K562 (cell line): ENCODE measurements around the gene PIK3R6. TPM values are rescaled to one million over a fixed set of nuclear protein-coding genes. Genes with fewer than 3 reads are reported as not detected.
A peak's percentile ranks its signal among the peaks of the same experiment; 100 is the strongest.

Experiments used
- ATAC-seq: fragments of 200-7000 bp; cut with Tn5 transposase; 3 replicates; pipeline ENCODE4 v1.9.1; 2020; ENCODE audit warnings: moderate library complexity
- BruUV-seq: library from RNA; stranded (reverse); fragments of 400-500 nt; replicated peaks from 2 replicates; lab custom pipeline; 2021; lab: Mats Ljungman, UMichigan
- CTCF ChIA-PET: fragments of 300-600 bp; formaldehyde crosslinking; extraction: SDS; loops from one replicate; lab custom pipeline; 2021; ENCODE audit warnings: low intra/inter-chr PET ratio; lab: Yijun Ruan, JAX
- POLR2A ChIA-PET: fragments of 300-600, 350-650 bp; sonication (Branson Sonifier 250); formaldehyde crosslinking; extraction: SDS; loops from one replicate; lab custom pipeline; 2021; ENCODE audit warnings: antibody characterized with exemption, inconsistent platforms; lab: Yijun Ruan, JAX
- DNase-seq, 4 experiments: peaks; one replicate each; pipeline versions ENCODE4 v3.0.0 to v3.0.0-alpha.2; 2011 to 2018; ENCODE audit warnings: low spot score in 3 of 4, mixed read lengths in 3 of 4; ENCODE audit errors: extremely low read depth in 1 of 4
- FAIRE-seq: peaks from 2 replicates; lab custom pipeline; 2011; peaks lifted over from hg19 to GRCh38; lab: Jason Lieb, UNC
- H2AFZ ChIP-seq: 2 replicates; pipeline ENCODE4 v1.6.0; 2011; ENCODE audit warnings: low read depth, low read length, control low read depth, inconsistent platforms
- H3K27ac ChIP-seq: fragments of 200-600 bp; 3 replicates; pipeline ENCODE4 v1.8.0; 2011; ENCODE audit warnings: low read depth, mild to moderate bottlenecking, control low read depth, inconsistent platforms, low read length, moderate library complexity, mixed read lengths; ENCODE audit errors: extremely low read depth
- H3K27me3 ChIP-seq, 2 experiments: fragments of 300-600 bp in 1 of 2; 2 replicates in 1 of 2; 3 replicates in 1 of 2; pipeline versions ENCODE4 v1.6.0 to v1.8.0; 2011; ENCODE audit warnings: inconsistent platforms in 2 of 2, low read length in 2 of 2, mild to moderate bottlenecking in 1 of 2, mixed read lengths in 1 of 2, moderate library complexity in 1 of 2; ENCODE audit not compliant: control insufficient read depth in 2 of 2, insufficient read depth in 2 of 2
- H3K36me3 ChIP-seq: fragments of 300-600 bp; 3 replicates; pipeline ENCODE4 v1.8.0; 2011; ENCODE audit warnings: mild to moderate bottlenecking, low read length, inconsistent platforms; ENCODE audit not compliant: control insufficient read depth, insufficient read depth
- H3K4me1 ChIP-seq, 2 experiments: fragments of 200-600 bp in 1 of 2; replicated peaks in 1 of 2; 2 replicates in 1 of 2; 3 replicates in 1 of 2; pipeline versions ENCODE4 v1.5.1 to v1.8.0; 2011; ENCODE audit warnings: inconsistent platforms in 2 of 2, low read length in 2 of 2, mild to moderate bottlenecking in 1 of 2, mixed read lengths in 1 of 2, moderate library complexity in 1 of 2; ENCODE audit not compliant: control insufficient read depth in 2 of 2, insufficient read depth in 2 of 2
- H3K4me2 ChIP-seq: 2 replicates; pipeline ENCODE4 v1.6.1; 2011; ENCODE audit warnings: low read length, control low read depth, inconsistent platforms, mixed read lengths; ENCODE audit not compliant: insufficient read depth
- H3K4me3 ChIP-seq: fragments of 200-600 bp; sonication (generic), shearing (Covaris generic); 2 replicates; pipeline ENCODE4 v1.5.1; 2016; ENCODE audit warnings: control low read depth, inconsistent platforms
- H3K79me2 ChIP-seq: fragments of 200-600 bp; 3 replicates; pipeline ENCODE4 v1.8.0; 2011; ENCODE audit warnings: low read length, inconsistent platforms; ENCODE audit not compliant: control insufficient read depth, insufficient read depth
- H3K9ac ChIP-seq, 2 experiments: 2 replicates each; pipeline versions ENCODE4 v1.6.0 to v1.6.1; 2011; ENCODE audit warnings: low read depth in 2 of 2, low read length in 2 of 2, control low read depth in 1 of 2, inconsistent platforms in 1 of 2, mild to moderate bottlenecking in 1 of 2, mixed read lengths in 1 of 2; ENCODE audit not compliant: insufficient read depth in 1 of 2
- H3K9me1 ChIP-seq: one replicate; pipeline ENCODE4 v1.6.0; 2011; ENCODE audit warnings: inconsistent platforms, mild to moderate bottlenecking, low read length, moderate library complexity; ENCODE audit not compliant: control insufficient read depth, insufficient read depth
- H3K9me3 ChIP-seq: replicated peaks from 2 replicates; pipeline ENCODE4 v1.5.1; 2011; ENCODE audit warnings: low read depth, low read length, inconsistent platforms; ENCODE audit not compliant: control insufficient read depth, insufficient read depth
- H4K20me1 ChIP-seq: replicated peaks from 2 replicates; pipeline ENCODE4 v1.6.1; 2011; ENCODE audit warnings: low read length, inconsistent platforms, mixed read lengths; ENCODE audit not compliant: control insufficient read depth, insufficient read depth
- DPF2 ChIP-seq: fragments of 450-650 bp; IDR thresholded peaks from 2 replicates; pipeline ENCODE4 v1.6.1; 2016
- KHSRP ChIP-seq: fragments of 450-650 bp; IDR thresholded peaks from 2 replicates; pipeline ENCODE4 v1.6.1; 2017
- NFE2 ChIP-seq: IDR thresholded peaks from 2 replicates; pipeline ENCODE4 v1.6.1; 2014; ENCODE audit warnings: antibody characterized with exemption, low read depth
- PHB2 ChIP-seq: fragments of 450-650 bp; IDR thresholded peaks from 2 replicates; pipeline ENCODE4 v1.6.1; 2017; ENCODE audit warnings: low read depth
- TCF3 ChIP-seq: sonication (generic); formaldehyde crosslinking; IDR thresholded peaks from 2 replicates; pipeline ENCODE4 v1.4.0; 2020; ENCODE audit warnings: mild to moderate bottlenecking, missing genetic modification reagents
- TFAM ChIP-seq: fragments of 250-450 bp; sonication (Bioruptor Pico); conservative IDR thresholded peaks from 2 replicates; pipeline ENCODE4 v1.5.0; 2021; ENCODE audit warnings: mild to moderate bottlenecking, moderate library complexity
- TGIF2 ChIP-seq: sonication (generic); formaldehyde crosslinking; IDR thresholded peaks from 2 replicates; pipeline ENCODE4 v1.8.1; 2022; ENCODE audit warnings: mild to moderate bottlenecking, missing genetic modification reagents, moderate library complexity
- ZFX ChIP-seq: sonication (generic); formaldehyde crosslinking; IDR thresholded peaks from 2 replicates; pipeline ENCODE4 v1.8.0; 2022; ENCODE audit warnings: mild to moderate bottlenecking, missing genetic modification reagents, moderate library complexity
- ZKSCAN3 ChIP-seq: fragments of 250-450 bp; sonication (Bioruptor Pico); IDR thresholded peaks from 2 replicates; pipeline ENCODE4 v1.4.0; 2020
- ZNF707 ChIP-seq: fragments of 250-450 bp; sonication (Bioruptor Pico); conservative IDR thresholded peaks from 2 replicates; pipeline ENCODE4 v1.8.0; 2022; ENCODE audit warnings: inconsistent platforms, mild to moderate bottlenecking, moderate library complexity
- ZNF764 ChIP-seq: fragments of 250-450 bp; sonication (Bioruptor Pico); IDR thresholded peaks from 2 replicates; pipeline ENCODE4 v1.4.0; 2020; ENCODE audit warnings: low read depth, mild to moderate bottlenecking, moderate library complexity
- ZNF77 ChIP-seq: fragments of 250-450 bp; sonication (Bioruptor Pico); IDR thresholded peaks from 2 replicates; pipeline ENCODE4 v1.5.0; 2020
- WGBS: fragments of 100-300 bp; shearing (Covaris generic); methylation state at CpG from one replicate; pipeline ENCODE4 v1.1.6; 2016; ENCODE audit warnings: low coverage, mixed read lengths; ENCODE audit not compliant: insufficient coverage; ENCODE audit errors: missing lambda C conversion rate; 5-methylcytosine and 5-hydroxymethylcytosine counted together
- in situ Hi-C: fragments of 300-500 bp; cut with MboI; formaldehyde crosslinking; loops from 4 replicates; pipeline ENCODE4 v1.15.0; 2018; ENCODE audit warnings: inconsistent platforms, mixed read lengths
- intact Hi-C: fragments of 100-400 bp; cut with micrococcal nuclease; formaldehyde crosslinking; loops from 2 replicates; pipeline ENCODE4 v1.14.2; 2022
- polyA plus RNA-seq, 8 experiments: library from polyadenylated mRNA; depleted of rRNA in 4 of 8; stranded (reverse) in 5 of 8; unstranded in 3 of 8; fragments of >200 nt; fragmentation: Nextera tagmentation in 2 of 8; fragmentation: Illumina TruSeq in 1 of 8; extraction: Ambion mirVana in 2 of 8; extraction: Trizol in 1 of 8; gene quantifications; 2 replicates each; pipeline versions ENCODE4 v1.2.1 to v1.2.3, GENCODE V29; 2011 to 2014; ENCODE audit warnings: inconsistent platforms in 1 of 8, missing spikeins in 1 of 8
- total RNA-seq, 7 experiments: library from RNA; depleted of rRNA in 6 of 7; stranded (reverse); fragments of >200 nt in 6 of 7; fragmentation: Illumina TruSeq in 2 of 7; extraction: Trizol in 2 of 7; gene quantifications; 2 replicates each; pipeline versions ENCODE4 v1.2.1 to v1.2.3, GENCODE V29; 2011 to 2021; ENCODE audit warnings: low replicate concordance in 1 of 7
- TF ChIP-seq, protein P1 (sequence below): sonication (generic); formaldehyde crosslinking; IDR thresholded peaks from 2 replicates; pipeline ENCODE4 v1.8.1; 2023; ENCODE audit warnings: mild to moderate bottlenecking, missing genetic modification reagents
- TF ChIP-seq, protein P2 (sequence below): sonication (generic); formaldehyde crosslinking; IDR thresholded peaks from 2 replicates; pipeline ENCODE4 v1.8.0; 2023; ENCODE audit warnings: mild to moderate bottlenecking, missing genetic modification reagents

The PIK3R6 gene
- total and polyA plus RNA-seq, 9 of the 15 experiments (the other 6 are each of a cell fraction or from before 2014, with no cell fraction given) = 0.04 TPM; not detected in 8

DNA sequence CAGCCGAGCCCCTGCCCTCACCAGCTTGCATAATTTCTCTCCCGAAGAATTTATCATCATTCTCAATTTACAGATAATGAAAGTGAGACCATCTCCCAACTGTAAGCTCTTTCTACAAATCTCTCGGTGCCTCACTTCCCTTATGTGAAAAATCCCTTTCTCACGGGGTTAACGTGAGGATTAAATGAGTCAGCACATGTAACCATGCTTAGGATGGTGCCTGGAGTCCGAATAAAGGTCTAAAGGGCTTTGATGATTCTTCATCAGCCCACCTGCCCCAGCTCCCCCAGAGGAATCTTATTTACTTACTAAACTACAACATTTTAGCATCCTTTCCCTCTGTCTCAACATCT lies 24.8 kb upstream of the PIK3R6 start:
- H3K9ac ChIP-seq = no peak overlapping the region

DNA sequence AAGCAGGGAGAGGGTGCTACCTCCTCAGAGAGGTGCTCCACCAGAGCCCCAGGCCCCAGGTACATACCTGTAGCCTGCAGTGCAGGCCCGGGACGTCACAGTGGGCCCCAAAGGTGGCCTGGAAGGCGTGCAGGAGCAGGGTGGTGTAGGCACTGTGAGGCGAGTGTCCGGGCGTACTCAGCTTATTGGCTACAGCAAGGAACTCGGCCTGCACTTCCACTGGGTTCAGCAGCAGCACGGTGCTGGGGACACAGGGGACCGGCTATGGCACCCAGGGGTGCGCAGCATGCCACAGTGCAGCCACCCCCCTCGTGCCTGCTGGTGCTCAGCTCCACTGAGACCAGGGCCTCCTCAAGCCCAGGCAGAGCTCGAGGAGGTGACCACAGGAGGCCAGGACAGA lies 23.2 kb upstream of the PIK3R6 start:
- ChIA-PET POLR2A (no interaction called here), CTCF (no interaction called here)
- intact Hi-C loops (loop anchor here (10.0 kb wide), 2 partner anchors 104 to 146 kb away; partner anchors contain the start of gene CCDC42), in situ Hi-C loops (loop anchor here (5.0 kb wide), 1 partner anchor 93 kb away; the partner anchor contains the start of gene MFSD6L)
- Histone ChIP-seq H3K4me1 (peaks cover 0 to 11% of the 10 kb centered on the region in 2 experiments; a peak in 2 of 5 replicates), H3K9me1 (no peaks in the 10 kb centered on the region), H2AFZ (no peak overlapping the region), H3K36me3 (no peaks in the 10 kb centered on the region), H3K4me2 (no peak overlapping the region), H3K9ac (no peak overlapping the region), H4K20me1 (no peaks in the 10 kb centered on the region), H3K79me2 (no peaks in the 10 kb centered on the region), H3K4me3 (no peak overlapping the region), H3K9me3 (no peaks in the 10 kb centered on the region), H3K27ac (no peak overlapping the region), H3K27me3 (peaks cover 2 to 19% of the 10 kb centered on the region in 2 experiments; a peak in 2 of 5 replicates)
- DNase-seq (no peak), ATAC-seq (no peak), FAIRE-seq (no peak)
- BruUV-seq = no TSS peak
- 3% methylated on average over 12 of the region's 12 CpGs for WGBS
- TF ChIP-seq KHSRP (no peak), ZNF764 (CRISPR knock-in tag) (no peak), ZNF707 (CRISPR knock-in tag) (no peak), ZFX (CRISPR knock-in tag) (no peak), ZNF77 (CRISPR knock-in tag) (no peak), DPF2 (no peak), TGIF2 (CRISPR knock-in tag) (no peak), TFAM (CRISPR knock-in tag) (no peak), PHB2 (no peak), ZKSCAN3 (CRISPR knock-in tag) (no peak), TCF3 (CRISPR knock-in tag) (no peak)
- TF ChIP-seq, protein P1, sequence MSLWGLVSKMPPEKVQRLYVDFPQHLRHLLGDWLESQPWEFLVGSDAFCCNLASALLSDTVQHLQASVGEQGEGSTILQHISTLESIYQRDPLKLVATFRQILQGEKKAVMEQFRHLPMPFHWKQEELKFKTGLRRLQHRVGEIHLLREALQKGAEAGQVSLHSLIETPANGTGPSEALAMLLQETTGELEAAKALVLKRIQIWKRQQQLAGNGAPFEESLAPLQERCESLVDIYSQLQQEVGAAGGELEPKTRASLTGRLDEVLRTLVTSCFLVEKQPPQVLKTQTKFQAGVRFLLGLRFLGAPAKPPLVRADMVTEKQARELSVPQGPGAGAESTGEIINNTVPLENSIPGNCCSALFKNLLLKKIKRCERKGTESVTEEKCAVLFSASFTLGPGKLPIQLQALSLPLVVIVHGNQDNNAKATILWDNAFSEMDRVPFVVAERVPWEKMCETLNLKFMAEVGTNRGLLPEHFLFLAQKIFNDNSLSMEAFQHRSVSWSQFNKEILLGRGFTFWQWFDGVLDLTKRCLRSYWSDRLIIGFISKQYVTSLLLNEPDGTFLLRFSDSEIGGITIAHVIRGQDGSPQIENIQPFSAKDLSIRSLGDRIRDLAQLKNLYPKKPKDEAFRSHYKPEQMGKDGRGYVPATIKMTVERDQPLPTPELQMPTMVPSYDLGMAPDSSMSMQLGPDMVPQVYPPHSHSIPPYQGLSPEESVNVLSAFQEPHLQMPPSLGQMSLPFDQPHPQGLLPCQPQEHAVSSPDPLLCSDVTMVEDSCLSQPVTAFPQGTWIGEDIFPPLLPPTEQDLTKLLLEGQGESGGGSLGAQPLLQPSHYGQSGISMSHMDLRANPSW (CRISPR knock-in tag) = no peak

More for the DNA sequence above, 24.8 kb upstream of the PIK3R6 start:
- Histone ChIP-seq H2AFZ (no peak overlapping the region), H3K4me3 (no peak overlapping the region), H3K4me2 (no peak overlapping the region), H3K27me3 (peaks cover 2 to 19% of the 10 kb centered on the region in 2 experiments; a peak in 2 of 5 replicates), H3K79me2 (no peaks in the 10 kb centered on the region), H3K4me1 (peaks cover 0 to 5% of the 10 kb centered on the region in 2 experiments; a peak in 2 of 5 replicates), H3K27ac (no peak overlapping the region), H4K20me1 (no peaks in the 10 kb centered on the region; the same call in 1 of the 2 replicates), H3K36me3 (no peaks in the 10 kb centered on the region), H3K9me3 (no peaks in the 10 kb centered on the region), H3K9me1 (no peaks in the 10 kb centered on the region)
- intact Hi-C loops (loop anchor here (10.0 kb wide), 2 partner anchors 102 to 148 kb away; partner anchors contain the start of gene CCDC42), in situ Hi-C loops (loop anchor here (5.0 kb wide), 1 partner anchor 95 kb away; the partner anchor contains the start of gene MFSD6L)
- no TSS peak for BruUV-seq
- 2% methylated on average over 6 of the region's 6 CpGs for WGBS
- ChIA-PET POLR2A (interaction anchor here (0.6 kb wide), 1 partner anchor 62 kb away, joined by 4 read pairs; no protein-coding TSS in a partner anchor), CTCF (no interaction called here)
- no peak for FAIRE-seq
- ATAC-seq = no peak
- TF ChIP-seq, protein P2, sequence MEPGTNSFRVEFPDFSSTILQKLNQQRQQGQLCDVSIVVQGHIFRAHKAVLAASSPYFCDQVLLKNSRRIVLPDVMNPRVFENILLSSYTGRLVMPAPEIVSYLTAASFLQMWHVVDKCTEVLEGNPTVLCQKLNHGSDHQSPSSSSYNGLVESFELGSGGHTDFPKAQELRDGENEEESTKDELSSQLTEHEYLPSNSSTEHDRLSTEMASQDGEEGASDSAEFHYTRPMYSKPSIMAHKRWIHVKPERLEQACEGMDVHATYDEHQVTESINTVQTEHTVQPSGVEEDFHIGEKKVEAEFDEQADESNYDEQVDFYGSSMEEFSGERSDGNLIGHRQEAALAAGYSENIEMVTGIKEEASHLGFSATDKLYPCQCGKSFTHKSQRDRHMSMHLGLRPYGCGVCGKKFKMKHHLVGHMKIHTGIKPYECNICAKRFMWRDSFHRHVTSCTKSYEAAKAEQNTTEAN (CRISPR knock-in tag) = no peak
- TF ChIP-seq NFE2 = peak; percentile 38; the same call in 1 of the 2 replicates
- DNase-seq = no peak
